HEK293T (cell line): ENCODE measurements around the gene GABRA1.

Experiments used
- BHLHE40 ChIP-seq: fragments of 450-650 bp; IDR thresholded peaks from 2 replicates; pipeline ENCODE4 v1.6.1; 2016; ENCODE audit warnings: mild to moderate bottlenecking, moderate library complexity, borderline replicate concordance
- HDGF ChIP-seq: fragments of 450-650 bp; IDR thresholded peaks from 2 replicates; pipeline ENCODE4 v1.6.1; 2017; ENCODE audit warnings: antibody characterized with exemption, borderline replicate concordance
- LEF1 ChIP-seq: fragments of 450-650 bp; IDR thresholded peaks from 2 replicates; pipeline ENCODE4 v1.6.1; 2017; ENCODE audit warnings: mild to moderate bottlenecking, borderline replicate concordance
- SP1 ChIP-seq: fragments of 450-650 bp; IDR thresholded peaks from 2 replicates; pipeline ENCODE4 v1.6.1; 2017
- SUZ12 ChIP-seq: fragments of 450-650 bp; IDR thresholded peaks from 2 replicates; pipeline ENCODE4 v1.6.1; 2016; ENCODE audit warnings: mild to moderate bottlenecking

DNA sequence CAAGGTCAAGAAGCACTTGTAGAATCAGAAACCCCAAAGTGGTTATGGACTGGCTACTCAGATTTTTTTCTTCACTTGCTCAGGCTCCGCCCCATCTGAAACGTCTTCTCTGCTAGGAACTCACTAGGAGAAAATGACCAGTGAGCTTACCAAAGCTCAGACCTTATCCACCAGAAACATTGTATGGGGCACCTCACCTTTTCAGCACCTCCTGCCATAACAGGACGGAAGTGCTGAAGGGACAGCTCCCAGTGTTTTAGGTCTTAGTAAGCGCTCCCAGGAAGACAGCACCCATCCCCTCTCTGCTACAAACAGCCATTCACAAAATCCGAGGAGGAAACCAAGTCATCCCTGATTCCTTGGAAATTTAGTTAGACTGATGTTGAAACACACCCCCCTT, 1.2 kb upstream of the GABRA1 start:
- TF ChIP-seq SUZ12: no peak
- TF ChIP-seq BHLHE40: no peak
- TF ChIP-seq HDGF: no peak
- no peak for TF ChIP-seq LEF1
- TF ChIP-seq SP1: no peak
